Measurements from ENCODE around the gene TMEM178A. TPM values are rescaled to one million over a fixed set of nuclear protein-coding genes. Genes with fewer than 3 reads are reported as not detected.

The TMEM178A gene
- polyA plus RNA-seq, 1 donor from 2014 or later: 31.8 TPM

- Histone ChIP-seq H3K9ac (ENCODE audit: low read length) (no peak overlapping the region), H3K27ac (ENCODE audit: low read length) (no peak overlapping the region), H3K4me3 (ENCODE audit: low read length) (no peak overlapping the region), H3K9me3 (ENCODE audit: low read length) (no peaks in the 10 kb centered on the region), H3K4me2 (ENCODE audit: low read length) (no peak overlapping the region), H3K79me2 (replicated peaks; ENCODE audit: insufficient read depth, low read length) (no peaks in the 10 kb centered on the region), H3K27me3 (ENCODE audit: insufficient read depth, low read depth, low read length) (no peaks in the 10 kb centered on the region), H3K9me2 (ENCODE audit: insufficient read depth, low read length) (no peaks in the 10 kb centered on the region), H4K20me1 (ENCODE audit: insufficient read depth) (no peaks in the 10 kb centered on the region), H3F3A (ENCODE audit: insufficient read depth, low read length, poor library complexity, severe bottlenecking) (no peaks in the 10 kb centered on the region), H3K36me3 (ENCODE audit: insufficient read depth, low read length) (no peaks in the 10 kb centered on the region), H2AFZ (ENCODE audit: low read depth, low read length) (no peak overlapping the region)
- TF ChIP-seq EP300 (conservative IDR thresholded peaks at IDR 0.05; ENCODE audit: poor library complexity, severe bottlenecking) (no peak), POLR2AphosphoS5 (IDR thresholded peaks at IDR 0.05) (no peak), REST (IDR thresholded peaks at IDR 0.05; ENCODE audit: borderline replicate concordance) (no peak), EZH2 (IDR thresholded peaks at IDR 0.05; ENCODE audit: borderline replicate concordance, insufficient read depth, low read length, poor library complexity, severe bottlenecking) (no peak), CTCF (IDR thresholded peaks at IDR 0.05; ENCODE audit: poor library complexity, severe bottlenecking) (no peak), TAF1 (IDR thresholded peaks at IDR 0.05; ENCODE audit: low read depth) (no peak), SMC3 (conservative IDR thresholded peaks at IDR 0.05; ENCODE audit: poor library complexity) (no peak), RAD21 (conservative IDR thresholded peaks at IDR 0.05) (no peak), MXI1 (conservative IDR thresholded peaks at IDR 0.05; ENCODE audit: poor library complexity, severe bottlenecking) (no peak)
Measured at GRCh38 chr2:39660612-39661236, 5.0 kb upstream of the TMEM178A start.

DNA sequence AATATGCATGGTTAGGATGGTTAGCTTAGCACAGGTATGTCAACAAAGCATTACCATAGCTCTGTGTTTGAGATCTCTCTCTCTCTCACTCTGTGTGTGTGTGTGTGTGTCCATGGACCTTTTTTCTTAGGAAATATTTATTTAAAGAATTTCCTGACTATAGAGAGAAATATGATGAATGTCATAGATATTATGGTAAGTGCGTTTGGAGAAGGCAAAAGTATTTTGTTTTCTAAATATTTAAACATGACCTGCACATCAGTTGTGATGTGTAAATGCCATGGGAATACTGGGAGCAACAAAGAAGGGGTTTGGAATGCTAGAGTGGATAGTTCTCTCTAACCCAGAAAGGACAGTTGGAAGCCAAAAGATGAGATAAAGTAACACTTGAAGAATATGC is 3.9 kb upstream of the TMEM178A start:
- Histone ChIP-seq H3K27ac (ENCODE audit: low read length) (no peak overlapping the region), H3K9me3 (ENCODE audit: low read length) (no peaks in the 10 kb centered on the region), H3K4me2 (ENCODE audit: low read length) (no peak overlapping the region), H3K9me2 (ENCODE audit: insufficient read depth, low read length) (no peaks in the 10 kb centered on the region), H3K36me3 (ENCODE audit: insufficient read depth, low read length) (no peaks in the 10 kb centered on the region), H3K79me2 (replicated peaks; ENCODE audit: insufficient read depth, low read length) (no peaks in the 10 kb centered on the region), H4K20me1 (ENCODE audit: insufficient read depth) (no peaks in the 10 kb centered on the region), H3K4me3 (ENCODE audit: low read length) (no peak overlapping the region), H3F3A (ENCODE audit: insufficient read depth, low read length, poor library complexity, severe bottlenecking) (no peaks in the 10 kb centered on the region), H2AFZ (ENCODE audit: low read depth, low read length) (no peak overlapping the region), H3K27me3 (ENCODE audit: insufficient read depth, low read depth, low read length) (no peaks in the 10 kb centered on the region), H3K9ac (ENCODE audit: low read length) (no peak overlapping the region)
- no peak for TF ChIP-seq MXI1 (conservative IDR thresholded peaks at IDR 0.05; ENCODE audit: poor library complexity, severe bottlenecking)
- no peak for TF ChIP-seq POLR2AphosphoS5 (IDR thresholded peaks at IDR 0.05)
- no peak for TF ChIP-seq TAF1 (IDR thresholded peaks at IDR 0.05; ENCODE audit: low read depth)
- no peak for TF ChIP-seq CTCF (IDR thresholded peaks at IDR 0.05; ENCODE audit: poor library complexity, severe bottlenecking)
- TF ChIP-seq EZH2 (IDR thresholded peaks at IDR 0.05; ENCODE audit: borderline replicate concordance, insufficient read depth, low read length, poor library complexity, severe bottlenecking): no peak
- no peak for TF ChIP-seq SMC3 (conservative IDR thresholded peaks at IDR 0.05; ENCODE audit: poor library complexity)
- TF ChIP-seq RAD21 (conservative IDR thresholded peaks at IDR 0.05): no peak
- TF ChIP-seq REST (IDR thresholded peaks at IDR 0.05; ENCODE audit: borderline replicate concordance): no peak
- TF ChIP-seq EP300 (conservative IDR thresholded peaks at IDR 0.05; ENCODE audit: poor library complexity, severe bottlenecking): no peak
